ENCODE results near the gene NUF2. TPM values are rescaled to one million over a fixed set of nuclear protein-coding genes. Genes with fewer than 3 reads are reported as not detected.
"Not testable (repeated sequence)": the region's sequence is repeated elsewhere in the genome, so short reads cannot be mapped to it uniquely, and the experiment has no call there.

NUF2 gene
- total RNA-seq, 4 donors from 2014 or later, result 0.73 to 20.5 TPM; not detected in 2

DNA sequence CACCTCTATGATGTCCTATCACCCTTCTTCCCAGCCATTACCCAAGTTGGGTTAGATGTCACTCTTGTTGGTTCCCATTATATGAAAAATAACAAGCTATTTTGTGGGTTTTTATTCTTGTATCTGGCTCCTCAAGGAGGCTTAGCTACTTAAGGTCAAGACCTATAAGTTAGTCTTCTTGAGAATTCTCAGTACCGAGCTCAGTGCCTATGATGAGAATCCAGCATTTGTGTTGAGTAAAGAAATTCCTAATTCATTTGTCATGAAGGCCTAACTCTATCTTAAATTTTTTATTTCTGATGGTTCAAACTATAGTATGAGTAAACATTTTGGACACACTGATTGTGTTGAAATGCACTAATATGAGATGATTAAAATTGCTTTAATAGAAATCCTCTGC is 15.9 kb downstream of the NUF2 start:
- H3K27me3 ChIP-seq, result no peaks in the 10 kb centered on the region
- H3K4me1 ChIP-seq, result no peaks in the 10 kb centered on the region
- no peaks in the 10 kb centered on the region for H3K36me3 ChIP-seq
- no peak for DNase-seq
- H3K27ac ChIP-seq, result no peak overlapping the region
- no peaks in the 10 kb centered on the region for H3K9me3 ChIP-seq
- intact Hi-C loops (cut with DNase I; ENCODE audit: low total_unique reads), result no loop called here
- TF ChIP-seq, protein P1, sequence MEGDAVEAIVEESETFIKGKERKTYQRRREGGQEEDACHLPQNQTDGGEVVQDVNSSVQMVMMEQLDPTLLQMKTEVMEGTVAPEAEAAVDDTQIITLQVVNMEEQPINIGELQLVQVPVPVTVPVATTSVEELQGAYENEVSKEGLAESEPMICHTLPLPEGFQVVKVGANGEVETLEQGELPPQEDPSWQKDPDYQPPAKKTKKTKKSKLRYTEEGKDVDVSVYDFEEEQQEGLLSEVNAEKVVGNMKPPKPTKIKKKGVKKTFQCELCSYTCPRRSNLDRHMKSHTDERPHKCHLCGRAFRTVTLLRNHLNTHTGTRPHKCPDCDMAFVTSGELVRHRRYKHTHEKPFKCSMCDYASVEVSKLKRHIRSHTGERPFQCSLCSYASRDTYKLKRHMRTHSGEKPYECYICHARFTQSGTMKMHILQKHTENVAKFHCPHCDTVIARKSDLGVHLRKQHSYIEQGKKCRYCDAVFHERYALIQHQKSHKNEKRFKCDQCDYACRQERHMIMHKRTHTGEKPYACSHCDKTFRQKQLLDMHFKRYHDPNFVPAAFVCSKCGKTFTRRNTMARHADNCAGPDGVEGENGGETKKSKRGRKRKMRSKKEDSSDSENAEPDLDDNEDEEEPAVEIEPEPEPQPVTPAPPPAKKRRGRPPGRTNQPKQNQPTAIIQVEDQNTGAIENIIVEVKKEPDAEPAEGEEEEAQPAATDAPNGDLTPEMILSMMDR (IDR thresholded peaks at IDR 0.05), result no peak
- TF ChIP-seq POLR2A (IDR thresholded peaks at IDR 0.05), result no peak
- H3K4me3 ChIP-seq, result no peak overlapping the region

GRCh38 chr1:163346326-163346870 is 24.6 kb downstream of the NUF2 start:
- no peaks in the 10 kb centered on the region for H3K27me3 ChIP-seq
- intact Hi-C loops (cut with DNase I; ENCODE audit: low total_unique reads), result no loop called here
- no peak for DNase-seq
- H3K27ac ChIP-seq, result no peak overlapping the region
- H3K4me3 ChIP-seq, result no peak overlapping the region
- peaks cover 0 to 5% of the 10 kb centered on the region in 2 donors for H3K36me3 ChIP-seq
- no peaks in the 10 kb centered on the region for H3K9me3 ChIP-seq
- TF ChIP-seq POLR2A (IDR thresholded peaks at IDR 0.05), result no peak
- TF ChIP-seq, protein P1 (IDR thresholded peaks at IDR 0.05), result no peak
- no peaks in the 10 kb centered on the region for H3K4me1 ChIP-seq

- TF ChIP-seq, protein P1 (IDR thresholded peaks at IDR 0.05), result no peak
- TF ChIP-seq POLR2A (IDR thresholded peaks at IDR 0.05), result no peak
- no peak overlapping the region for H3K4me3 ChIP-seq
- no peaks in the 10 kb centered on the region for H3K4me1 ChIP-seq
- no peak for DNase-seq
- no peaks in the 10 kb centered on the region for H3K27me3 ChIP-seq
- no peaks in the 10 kb centered on the region for H3K9me3 ChIP-seq
- H3K27ac ChIP-seq, result no peak overlapping the region
- intact Hi-C loops (cut with DNase I; ENCODE audit: low total_unique reads), result no loop called here
- H3K36me3 ChIP-seq, result peaks cover 0 to 5% of the 10 kb centered on the region in 2 donors
These were observed 25.4 kb downstream of the NUF2 start for GRCh38 chr1:163347106-163347505.

- no peaks in the 10 kb centered on the region for H3K27me3 ChIP-seq
- H3K27ac ChIP-seq, result no peak overlapping the region
- H3K4me1 ChIP-seq, result no peaks in the 10 kb centered on the region
- DNase-seq, result no peak
- H3K4me3 ChIP-seq, result no peak overlapping the region
- TF ChIP-seq POLR2A (IDR thresholded peaks at IDR 0.05), result no peak
- TF ChIP-seq, protein P1 (IDR thresholded peaks at IDR 0.05), result no peak
- H3K36me3 ChIP-seq, result no peaks in the 10 kb centered on the region
- intact Hi-C loops (cut with DNase I; ENCODE audit: low total_unique reads), result no loop called here
- no peaks in the 10 kb centered on the region for H3K9me3 ChIP-seq
These were observed 30.2 kb downstream of the NUF2 start for GRCh38 chr1:163351912-163352311.

GRCh38 chr1:163357378-163357777 is 35.6 kb downstream of the NUF2 start:
- Histone ChIP-seq H3K9me3 (no peaks in the 10 kb centered on the region), H3K4me1 (no peaks in the 10 kb centered on the region), H3K27ac (no peak overlapping the region), H3K4me3 (no peak overlapping the region), H3K27me3 (no peaks in the 10 kb centered on the region), H3K36me3 (no peaks in the 10 kb centered on the region)
- intact Hi-C loops (cut with DNase I; ENCODE audit: low total_unique reads), result no loop called here
- DNase-seq, result no peak
- TF ChIP-seq, protein P1 (IDR thresholded peaks at IDR 0.05), result no peak
- no peak for TF ChIP-seq POLR2A (IDR thresholded peaks at IDR 0.05)

DNA sequence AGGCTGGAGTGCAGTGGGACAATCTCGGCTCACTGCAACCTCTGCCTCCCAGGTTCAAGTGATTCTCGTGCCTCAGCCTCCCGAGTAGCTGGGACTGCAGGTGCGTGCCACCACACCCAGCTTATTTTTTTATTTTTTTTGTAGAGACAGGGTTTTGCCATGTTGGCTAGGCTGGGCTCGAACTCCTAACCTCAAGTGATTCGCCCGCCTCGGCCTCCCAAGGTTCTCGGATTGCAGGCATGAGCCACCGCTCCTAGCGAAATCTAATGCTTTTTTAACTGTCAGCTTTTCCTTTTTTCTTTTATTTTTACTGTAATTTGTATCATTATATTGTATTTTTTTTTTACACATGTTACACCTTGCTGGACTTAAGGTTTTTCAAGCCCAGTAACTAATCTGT is 36.4 kb downstream of the NUF2 start:
- H3K27me3 ChIP-seq; intact Hi-C loops (cut with DNase I; ENCODE audit: low total_unique reads); H3K36me3 ChIP-seq; H3K27ac ChIP-seq; H3K4me1 ChIP-seq; DNase-seq; H3K4me3 ChIP-seq; H3K9me3 ChIP-seq: not testable (repeated sequence)

Measured in uterus (tissue), 4 donors.